M059J (cell line): ENCODE measurements around the gene TMC5. TPM values are rescaled to one million over a fixed set of nuclear protein-coding genes. Genes with fewer than 3 reads are reported as not detected.
A peak's percentile ranks its signal among the peaks of the same experiment; 100 is the strongest.
"Not testable (repeated sequence)": the region's sequence is repeated elsewhere in the genome, so short reads cannot be mapped to it uniquely, and the experiment has no call there.

Experiments
- DNase-seq: peaks from one replicate; pipeline ENCODE4 v3.0.0-alpha.2; 2012; ENCODE audit warnings: low read depth
- total RNA-seq: library from RNA; depleted of rRNA; stranded (reverse); fragments of >200 nt; shearing (Covaris generic); gene quantifications from 2 replicates; pipeline ENCODE4 v1.2.3, GENCODE V29; 2014; rRNA removed

The TMC5 gene
- 0.15 TPM in 1 of 2 replicates, not detected in the other for total RNA-seq

GRCh38 chr16:19417640-19418039, at the start of gene TMC5:
TMC5 (plus strand) TSS chr16:19417883; CDS start chr16:19440039, 22,156 bp downstream.
- no peak for DNase-seq

DNA sequence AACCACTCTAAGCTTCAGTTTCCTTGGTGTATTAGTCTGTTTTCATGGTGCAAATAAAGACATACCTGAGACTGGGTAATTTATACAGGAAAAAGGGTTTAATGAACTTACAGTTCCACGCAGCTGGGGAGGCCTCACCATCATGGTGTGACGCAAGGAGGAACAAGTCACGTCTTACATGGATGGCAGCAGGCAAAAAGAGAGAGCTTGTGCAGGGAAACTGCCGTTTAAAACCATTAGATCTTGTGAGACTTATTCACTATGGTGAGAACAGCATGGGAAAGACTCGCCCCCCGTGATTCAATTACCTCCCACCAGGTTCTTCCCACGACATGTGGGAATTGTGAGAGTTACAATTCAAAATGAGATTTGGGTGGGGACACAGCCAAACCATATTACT, 45.1 kb upstream of the TMC5 start:
- not testable (repeated sequence) for DNase-seq

GRCh38 chr16:19374402-19374801, 43.3 kb upstream of the TMC5 start:
- DNase-seq = no peak

DNA sequence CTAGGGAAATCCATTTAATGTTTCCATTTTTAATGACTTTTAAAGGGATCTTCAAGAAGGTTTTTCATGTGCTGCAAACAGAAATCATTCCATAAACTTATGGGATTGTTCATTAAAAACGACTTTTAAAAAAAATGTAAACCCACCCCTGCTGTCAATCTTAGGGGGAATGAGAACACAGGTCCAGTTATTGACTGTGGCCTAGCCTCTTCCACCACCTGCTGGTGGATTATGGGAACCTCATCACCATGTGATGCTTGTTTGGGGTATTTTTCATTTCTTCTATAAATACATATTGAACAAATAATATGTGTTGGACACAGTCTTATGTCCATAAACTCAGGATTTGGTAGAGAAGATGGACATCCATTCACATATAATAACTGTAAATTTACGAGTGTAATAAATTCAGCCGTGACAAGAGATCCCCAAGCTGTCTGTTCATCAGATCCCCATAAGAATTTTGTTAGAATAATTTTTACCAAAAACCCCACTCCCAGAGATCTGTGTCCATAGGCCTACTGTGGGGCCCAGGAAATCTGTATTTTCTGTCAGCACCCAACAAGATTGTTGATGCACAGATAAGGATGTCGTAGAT, 42.0 kb upstream of the TMC5 start:
- DNase-seq = peak; percentile 31

GRCh38 chr16:19377864-19378263, 39.8 kb upstream of the TMC5 start:
- DNase-seq = no peak

DNA sequence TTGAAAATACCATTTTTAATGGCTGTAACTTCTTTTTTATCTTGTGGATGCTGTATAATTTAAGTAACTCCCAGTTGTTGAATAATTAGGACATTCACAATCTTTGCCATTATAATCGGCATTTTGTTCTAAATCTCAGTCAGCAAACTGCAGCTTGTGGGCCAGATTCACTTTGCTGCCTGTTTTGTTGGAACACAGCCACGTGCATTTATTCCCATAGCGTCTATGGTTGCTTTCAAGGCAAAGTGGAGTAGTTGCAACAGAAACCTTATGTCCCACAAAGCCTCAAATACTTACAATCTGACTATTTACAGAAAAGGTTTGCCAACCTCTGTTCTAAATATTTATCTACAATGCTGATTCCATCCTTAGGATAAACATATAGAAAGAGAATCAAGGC, 39.2 kb upstream of the TMC5 start:
- no peak for DNase-seq

DNA sequence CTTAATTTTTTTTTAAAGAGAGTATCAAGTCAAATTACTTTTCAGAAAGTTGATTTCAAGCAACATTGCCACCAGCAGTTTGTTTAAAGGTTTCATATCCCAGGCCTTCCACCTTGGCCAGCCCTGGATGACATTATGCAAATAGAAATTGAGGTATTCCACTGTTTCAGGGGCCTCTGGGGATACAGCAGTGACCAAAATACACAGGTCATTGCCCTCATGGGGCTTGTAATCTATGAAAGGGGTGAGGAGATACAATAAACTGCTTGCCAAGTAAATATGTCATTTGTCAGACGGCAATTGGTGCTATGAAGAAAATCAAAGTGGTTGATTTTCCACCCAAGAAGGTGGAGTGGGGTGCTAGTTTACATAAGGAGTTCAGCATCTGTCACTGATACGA, 37.8 kb upstream of the TMC5 start:
- DNase-seq = no peak

DNA sequence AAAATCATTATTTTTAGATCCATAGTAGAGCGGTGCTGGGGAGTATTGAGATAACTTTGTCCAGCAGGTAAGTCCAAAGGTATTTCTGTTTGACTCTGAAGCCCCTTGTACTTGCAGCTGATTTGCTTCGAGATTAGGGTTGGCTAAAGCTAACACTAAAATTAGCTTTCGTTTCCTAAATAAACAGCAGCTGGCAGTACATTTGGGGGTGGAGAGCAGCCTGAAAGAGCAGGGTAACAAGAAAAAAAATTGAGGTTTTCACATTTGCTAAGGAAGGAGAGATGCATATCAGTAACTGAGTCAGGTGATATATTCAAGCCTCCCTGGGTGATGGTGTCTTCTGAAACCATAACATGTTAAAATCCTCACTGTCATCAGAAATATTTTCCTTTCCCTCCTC, 37.4 kb upstream of the TMC5 start:
- DNase-seq = no peak

DNA sequence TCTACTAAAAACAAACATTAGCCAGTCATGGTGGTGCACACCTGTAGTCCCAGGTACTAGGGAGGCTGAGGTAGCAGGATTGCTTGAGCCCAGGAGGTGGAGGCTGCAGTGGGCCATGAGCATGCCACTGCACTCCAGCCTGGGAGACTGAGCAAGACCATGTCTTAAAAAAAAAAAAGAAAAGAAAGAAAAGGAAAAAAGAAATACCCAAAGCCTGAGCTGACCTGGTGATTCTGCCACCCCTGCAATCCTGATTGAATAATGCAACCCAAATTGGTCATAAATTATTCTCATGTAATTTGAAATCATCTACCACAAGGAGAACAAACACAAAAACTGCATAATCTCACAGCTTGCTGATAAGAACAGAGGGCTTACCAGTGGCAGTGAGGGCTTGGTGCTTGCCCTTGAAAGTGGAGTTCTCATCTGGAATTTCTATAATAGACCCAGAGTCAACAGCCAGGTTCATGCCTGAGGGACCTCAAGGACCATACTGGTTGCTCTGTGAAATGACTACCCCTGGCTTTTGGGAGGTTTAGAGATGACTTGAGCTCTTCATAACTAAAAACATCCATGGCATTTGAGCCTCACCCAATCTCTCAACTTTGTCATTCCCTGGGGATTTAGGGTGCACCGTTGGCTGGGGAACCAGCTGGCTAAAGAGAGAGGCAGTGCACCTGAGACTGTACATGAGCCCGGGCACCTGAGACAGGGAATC, 35.4 kb upstream of the TMC5 start:
- no peak for DNase-seq

- DNase-seq = peak; percentile 27
These were observed 34.5 kb upstream of the TMC5 start for GRCh38 chr16:19382887-19383816.

- DNase-seq = peak; percentile 34
These were observed 33.0 kb upstream of the TMC5 start for GRCh38 chr16:19384656-19385055.

- DNase-seq = no peak
These were observed 31.2 kb upstream of the TMC5 start for GRCh38 chr16:19386525-19386924.

DNA sequence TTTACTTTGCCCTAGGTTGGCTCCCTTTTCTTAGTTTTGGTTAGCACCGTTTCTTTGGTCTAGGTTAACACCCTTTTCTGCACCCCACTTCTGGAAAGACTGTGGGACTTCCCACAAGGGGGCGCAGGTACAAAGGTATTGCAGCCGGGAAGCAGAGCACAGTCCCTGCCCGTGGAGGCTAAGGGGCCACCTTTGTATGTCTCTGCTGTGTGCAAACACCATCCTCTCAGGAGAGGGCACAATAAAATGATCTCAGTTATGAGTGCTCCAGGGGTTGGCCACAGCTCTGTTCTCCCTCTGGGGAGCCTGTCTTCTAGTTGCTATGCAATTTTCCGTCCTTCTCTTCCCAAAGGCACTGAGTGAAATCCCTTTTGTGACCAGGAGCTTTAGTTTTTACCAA, 28.4 kb upstream of the TMC5 start:
- DNase-seq = peak; percentile 62

DNA sequence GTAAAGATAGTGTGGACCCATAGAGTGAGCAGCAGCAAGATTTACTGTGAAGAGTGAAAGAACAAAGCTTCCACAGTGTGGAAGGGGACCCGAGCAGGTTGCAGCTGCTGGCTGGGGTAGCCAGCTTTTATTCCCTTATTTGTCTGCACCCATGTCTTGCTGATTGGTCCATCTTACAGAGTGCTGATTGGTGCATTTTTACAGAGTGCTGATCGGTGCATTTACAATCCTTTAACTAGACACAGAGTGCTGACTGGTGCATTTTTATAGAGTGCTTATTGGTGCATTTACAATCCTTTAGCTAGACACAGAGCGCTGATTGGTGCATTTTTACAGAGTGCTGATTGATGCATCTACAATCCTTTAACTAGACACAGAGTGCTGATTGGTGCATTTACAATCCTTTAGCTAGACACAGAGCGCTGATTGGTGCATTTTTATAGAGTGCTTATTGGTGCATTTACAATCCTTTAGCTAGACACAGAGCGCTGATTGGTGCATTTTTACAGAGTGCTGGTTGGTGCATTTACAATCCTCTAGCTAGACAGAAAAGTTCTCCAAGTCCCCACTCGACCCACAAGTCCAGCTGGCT, 26.4 kb upstream of the TMC5 start:
- DNase-seq = not testable (repeated sequence)

GRCh38 chr16:19392352-19392751, 25.3 kb upstream of the TMC5 start:
- no peak for DNase-seq

GRCh38 chr16:19393226-19394111, 24.2 kb upstream of the TMC5 start:
- DNase-seq = peak; percentile 87

DNA sequence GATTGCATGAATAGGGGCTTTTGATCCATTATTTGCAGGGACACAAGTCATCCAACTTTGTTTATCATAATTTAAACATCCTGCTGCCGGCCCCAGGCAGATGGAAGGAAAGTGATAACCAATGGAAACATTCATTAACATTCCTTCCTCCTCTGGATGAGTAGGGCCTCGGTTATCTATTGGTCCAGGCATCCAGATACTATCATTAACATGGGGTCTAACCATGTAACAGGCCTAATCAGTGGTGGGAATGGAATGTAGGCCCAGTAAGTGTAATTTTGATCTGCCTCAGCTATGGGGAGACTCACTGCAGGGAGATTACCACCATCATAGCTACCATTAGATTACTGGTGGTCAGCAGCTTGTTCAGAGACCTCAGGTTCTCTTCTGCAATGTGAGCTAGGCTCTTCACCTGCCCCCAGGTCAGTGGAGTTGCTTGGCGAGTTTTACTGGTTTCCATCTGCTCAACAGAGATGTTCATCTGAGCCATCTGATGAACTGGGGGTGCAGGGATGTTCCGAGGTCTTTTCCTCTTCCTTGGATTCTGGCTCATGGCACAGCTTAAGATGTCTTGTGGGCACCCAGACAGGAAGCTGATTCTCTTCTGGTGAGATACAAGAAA, 21.9 kb upstream of the TMC5 start:
- not testable (repeated sequence) for DNase-seq

GRCh38 chr16:19396555-19397011, 21.1 kb upstream of the TMC5 start:
- DNase-seq = peak; percentile 14

DNA sequence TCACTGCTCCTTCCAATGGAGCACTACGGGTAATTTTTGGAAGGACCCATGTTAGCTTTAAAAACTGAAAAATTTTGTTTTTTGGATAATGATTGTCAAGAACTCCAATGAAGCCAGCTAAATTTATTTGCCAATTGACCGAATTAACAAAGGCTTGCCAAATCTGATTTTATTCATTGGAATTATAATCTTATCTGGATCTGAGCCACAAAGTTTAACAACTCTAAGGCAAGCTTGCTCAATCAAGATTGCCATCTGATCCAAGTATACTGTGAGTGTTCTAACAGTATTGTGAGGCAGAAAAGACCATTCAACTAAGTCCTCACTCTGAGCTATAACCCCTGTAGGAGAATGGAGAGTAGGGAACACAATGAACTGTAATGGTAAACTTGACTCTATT, 20.3 kb upstream of the TMC5 start:
- DNase-seq = not testable (repeated sequence)

- no peak for DNase-seq
These were observed 17.0 kb upstream of the TMC5 start for GRCh38 chr16:19400711-19401110.
